LNCAP (cell line): ENCODE measurements around the gene ZNF425.

ENCODE experiments used
- CTCF ChIP-seq: fragments of 450-650 bp; IDR thresholded peaks from 2 replicates; pipeline ENCODE4 v1.5.1; 2017; ENCODE audit warnings: mild to moderate bottlenecking

ZNF425 gene

GRCh38 chr7:149097088-149097487 is 29.0 kb downstream of the ZNF425 start:
- TF ChIP-seq CTCF: no peak

- no peak for TF ChIP-seq CTCF
Observed at GRCh38 chr7:149093228-149093627, 32.9 kb downstream of the ZNF425 start.

- TF ChIP-seq CTCF: peak; percentile 89
Observed at GRCh38 chr7:149090397-149091195, 35.5 kb downstream of the ZNF425 start, which contains the start of gene ZNF786. Gene ZNF786, minus strand, starts transcription at chr7:149090718. Its CDS starts 78 bp downstream, at chr7:149090640.

GRCh38 chr7:149087376-149087775 is 38.7 kb downstream of the ZNF425 start:
- TF ChIP-seq CTCF: no peak

- no peak for TF ChIP-seq CTCF
Observed at GRCh38 chr7:149085866-149086265, 40.3 kb downstream of the ZNF425 start.

GRCh38 chr7:149084407-149084806 is 41.7 kb downstream of the ZNF425 start:
- no peak for TF ChIP-seq CTCF

- TF ChIP-seq CTCF: no peak
Observed at GRCh38 chr7:149081914-149082313, 44.2 kb downstream of the ZNF425 start.
